RWPE1 (cell line): ENCODE results near the gene CTU1.

Source experiments
- CTCF ChIA-PET: fragments of 350-600 bp; sonication (Branson Sonifier 250); formaldehyde crosslinking; extraction: SDS; loops from one replicate; lab custom pipeline; 2021; lab: Yijun Ruan, JAX
- POLR2A ChIA-PET: fragments of 400-600 bp; formaldehyde crosslinking; extraction: SDS; loops from one replicate; lab custom pipeline; 2020; ENCODE audit warnings: antibody characterized with exemption; ENCODE audit not compliant: low non-redundant PET; lab: Yijun Ruan, JAX
- DNase-seq: peaks from one replicate; pipeline ENCODE4 v3.0.0; 2012; ENCODE audit warnings: low spot score
- H3K27ac ChIP-seq: fragments of 450-650 bp; 2 replicates; pipeline ENCODE4 v1.5.1; 2017
- CTCF ChIP-seq: fragments of 450-650 bp; conservative IDR thresholded peaks from 2 replicates; pipeline ENCODE4 v1.5.1; 2017; ENCODE audit warnings: low read depth, mild to moderate bottlenecking

The CTU1 gene

GRCh38 chr19:51121257-51121656 is 13.0 kb upstream of the CTU1 start:
- ChIA-PET POLR2A (no interaction called here), CTCF (interaction anchor here (0.7 kb wide), 1 partner anchor 36 kb away, joined by 3 read pairs; no protein-coding TSS in a partner anchor)
- no peak overlapping the region for H3K27ac ChIP-seq
- DNase-seq = no peak
- TF ChIP-seq CTCF = no peak

GRCh38 chr19:51120160-51120559 is 12.0 kb upstream of the CTU1 start:
- no peak for TF ChIP-seq CTCF
- DNase-seq = no peak
- ChIA-PET CTCF (interaction anchor here (0.6 kb wide), 1 partner anchor 12 kb away, joined by 3 read pairs; no protein-coding TSS in a partner anchor), POLR2A (no interaction called here)
- no peak overlapping the region for H3K27ac ChIP-seq

- no peak overlapping the region for H3K27ac ChIP-seq
- no peak for DNase-seq
- ChIA-PET CTCF (no interaction called here), POLR2A (no interaction called here)
- TF ChIP-seq CTCF = no peak
Measured at GRCh38 chr19:51119611-51120010, 11.4 kb upstream of the CTU1 start.

GRCh38 chr19:51119101-51119500 is 10.9 kb upstream of the CTU1 start:
- no peak overlapping the region for H3K27ac ChIP-seq
- DNase-seq = no peak
- no peak for TF ChIP-seq CTCF
- ChIA-PET POLR2A (no interaction called here), CTCF (no interaction called here)

GRCh38 chr19:51116736-51117286 is 8.6 kb upstream of the CTU1 start:
- POLR2A ChIA-PET = no interaction called here
- no peak for TF ChIP-seq CTCF
- no peak for DNase-seq
- CTCF ChIA-PET = no interaction called here
- no peak overlapping the region for H3K27ac ChIP-seq

GRCh38 chr19:51114087-51114729 is 6.0 kb upstream of the CTU1 start:
- CTCF ChIA-PET = interaction anchor here (0.6 kb wide), 1 partner anchor 410 kb away, joined by 3 read pairs; no protein-coding TSS in a partner anchor
- no peak overlapping the region for H3K27ac ChIP-seq
- POLR2A ChIA-PET = no interaction called here
- no peak for DNase-seq
- TF ChIP-seq CTCF = no peak
